HCT116 (cell line): ENCODE results near the gene PPP2R5C. TPM values are rescaled to one million over a fixed set of nuclear protein-coding genes. Genes with fewer than 3 reads are reported as not detected.

Source experiments
- ATAC-seq: fragments of 200-7000 bp; cut with Tn5 transposase; 2 replicates; pipeline ENCODE4 v1.9.1; 2020; ENCODE audit warnings: mild to moderate bottlenecking, moderate library complexity
- BruUV-seq: library from RNA; stranded (reverse); fragments of 400-500 nt; replicated peaks from 2 replicates; lab custom pipeline; 2021; lab: Mats Ljungman, UMichigan
- CTCF ChIA-PET: fragments of 300-600 bp; sonication (Branson Sonifier 250); formaldehyde crosslinking; loops from one replicate; lab custom pipeline; 2021; ENCODE audit warnings: antibody characterized with exemption; lab: Charles Lee
- POLR2A ChIA-PET: fragments of 300-600, 350-600 bp; sonication (Branson Sonifier 250); formaldehyde crosslinking; loops from one replicate; lab custom pipeline; 2021; ENCODE audit warnings: antibody characterized with exemption; lab: Charles Lee
- RAD21 ChIA-PET, 2 experiments: fragments of 300-600 bp; sonication (Branson Sonifier 250); formaldehyde crosslinking; loops; one replicate each; lab custom pipeline; 2023; ENCODE audit warnings: low total read pairs in 2 of 2; ENCODE audit not compliant: uncharacterized antibody in 2 of 2, unreplicated experiment in 2 of 2, low non-redundant PET in 1 of 2; lab: Charles Lee
- DNase-seq: peaks from one replicate; pipeline ENCODE4 v3.0.0-alpha.2; 2010; ENCODE audit warnings: low read depth, low spot score
- H2AFZ ChIP-seq: fragments of 200-600 bp; shearing (Covaris generic), sonication (generic); 2 replicates; pipeline ENCODE4 v1.6.1; 2017; ENCODE audit warnings: low read depth, mixed run types, mixed read lengths, antibody characterized with exemption, low read length; ENCODE audit not compliant: poor library complexity, severe bottlenecking
- H3K27ac ChIP-seq: 2 replicates; pipeline ENCODE4 v1.5.1; 2012; ENCODE audit warnings: low read depth, low read length
- H3K27me3 ChIP-seq: fragments of 200-600 bp; sonication (generic); 2 replicates; pipeline ENCODE4 v1.6.1; 2016; ENCODE audit warnings: mixed run types, low read length, mixed read lengths; ENCODE audit not compliant: insufficient read depth
- H3K36me3 ChIP-seq, 2 experiments: fragments of 200-500 bp in 1 of 2; fragments of 200-600 bp in 1 of 2; sonication (Bioruptor generic) in 1 of 2; sonication (generic) in 1 of 2; 2 replicates each; pipeline versions ENCODE4 v1.5.1 to v1.6.1; 2014 to 2016; ENCODE audit warnings: low read length in 2 of 2, inconsistent platforms in 1 of 2, mixed read lengths in 1 of 2, mixed run types in 1 of 2; ENCODE audit not compliant: insufficient read depth in 2 of 2, control insufficient read depth in 1 of 2
- H3K4me1 ChIP-seq, 2 experiments: fragments of 200-600 bp in 1 of 2; sonication (generic) in 1 of 2; 2 replicates each; pipeline versions ENCODE4 v1.5.1 to v1.6.1; 2012 to 2017; ENCODE audit warnings: low read length in 2 of 2, inconsistent platforms in 1 of 2, mild to moderate bottlenecking in 1 of 2, mixed read lengths in 1 of 2, mixed run types in 1 of 2, moderate library complexity in 1 of 2; ENCODE audit not compliant: insufficient read depth in 2 of 2, control insufficient read depth in 1 of 2
- H3K4me2 ChIP-seq: fragments of 200-600 bp; sonication (generic); 2 replicates; pipeline ENCODE4 v1.6.1; 2017; ENCODE audit warnings: mixed run types, low read length, mixed read lengths
- H3K4me3 ChIP-seq, 2 experiments: fragments of 200-600 bp in 1 of 2; sonication (generic) in 1 of 2; replicated peaks in 1 of 2; 2 replicates each; pipeline ENCODE4 v1.5.1; 2011 to 2016; ENCODE audit warnings: low read length in 2 of 2, control low read depth in 1 of 2, low read depth in 1 of 2, mild to moderate bottlenecking in 1 of 2, mixed read lengths in 1 of 2, mixed run types in 1 of 2
- H3K79me2 ChIP-seq: fragments of 200-600 bp; sonication (generic); 2 replicates; pipeline ENCODE4 v1.6.1; 2017; ENCODE audit warnings: mild to moderate bottlenecking, mixed run types, low read length, moderate library complexity, mixed read lengths; ENCODE audit not compliant: insufficient read depth
- H3K9ac ChIP-seq: fragments of 200-600 bp; sonication (generic); 2 replicates; pipeline ENCODE4 v1.6.1; 2016; ENCODE audit warnings: low read length, mixed read lengths
- H3K9me2 ChIP-seq: fragments of 200-600 bp; sonication (generic), shearing (Covaris generic); 2 replicates; pipeline ENCODE4 v1.6.1; 2017; ENCODE audit warnings: mixed run types, mild to moderate bottlenecking, moderate library complexity; ENCODE audit not compliant: insufficient read depth
- H3K9me3 ChIP-seq, 2 experiments: fragments of 200-500 bp in 1 of 2; fragments of 200-600 bp in 1 of 2; sonication (Bioruptor generic) in 1 of 2; sonication (generic) in 1 of 2; 2 replicates each; pipeline ENCODE4 v1.6.1; 2014 to 2017; ENCODE audit warnings: low read length in 2 of 2, mixed read lengths in 2 of 2, inconsistent platforms in 1 of 2, low read depth in 1 of 2, mild to moderate bottlenecking in 1 of 2, mixed run types in 1 of 2, moderate library complexity in 1 of 2; ENCODE audit not compliant: control insufficient read depth in 1 of 2, insufficient read depth in 1 of 2
- H4K20me1 ChIP-seq: fragments of 200-600 bp; sonication (generic), shearing (Covaris generic); 2 replicates; pipeline ENCODE4 v1.6.1; 2017; ENCODE audit warnings: mixed run types, mild to moderate bottlenecking, moderate library complexity; ENCODE audit not compliant: insufficient read depth
- CBX3 ChIP-seq: IDR thresholded peaks from 2 replicates; pipeline ENCODE4 v1.6.1; 2012; ENCODE audit warnings: low read depth
- CEBPB ChIP-seq: IDR thresholded peaks from 2 replicates; pipeline ENCODE4 v1.6.1; 2012; ENCODE audit warnings: low read depth
- ELF1 ChIP-seq: IDR thresholded peaks from 2 replicates; pipeline ENCODE4 v1.6.1; 2012; ENCODE audit warnings: low read depth, borderline replicate concordance
- EZH2 ChIP-seq: fragments of 200-600 bp; sonication (generic); IDR thresholded peaks from 2 replicates; pipeline ENCODE4 v1.6.1; 2017; ENCODE audit warnings: antibody characterized with exemption, mixed run types
- EZH2phosphoT487 ChIP-seq: fragments of 200-600 bp; IDR thresholded peaks from 2 replicates; pipeline ENCODE4 v1.6.1; 2018; ENCODE audit warnings: antibody characterized with exemption, borderline replicate concordance
- FOSL1 ChIP-seq: IDR thresholded peaks from 2 replicates; pipeline ENCODE4 v1.6.1; 2012; ENCODE audit warnings: low read depth
- RAD21 ChIP-seq: IDR thresholded peaks from 2 replicates; pipeline ENCODE4 v1.6.1; 2012; ENCODE audit warnings: low read depth, mild to moderate bottlenecking
- SIN3A ChIP-seq: IDR thresholded peaks from 2 replicates; pipeline ENCODE4 v1.6.1; 2012; ENCODE audit warnings: low read depth
- SP1 ChIP-seq: IDR thresholded peaks from 2 replicates; pipeline ENCODE4 v1.6.1; 2012; ENCODE audit warnings: low read depth
- SRF ChIP-seq: IDR thresholded peaks from 2 replicates; pipeline ENCODE4 v1.6.1; 2012; ENCODE audit warnings: low read depth
- TCF7L2 ChIP-seq: IDR thresholded peaks from 2 replicates; pipeline ENCODE4 v1.7.0; 2011; ENCODE audit warnings: borderline replicate concordance, inconsistent platforms; ENCODE audit not compliant: insufficient read depth, insufficient read length; ENCODE audit errors: extremely low read depth
- YY1 ChIP-seq: IDR thresholded peaks from 2 replicates; pipeline ENCODE4 v1.6.1; 2011; ENCODE audit warnings: low read length, low read depth, moderate library complexity, mild to moderate bottlenecking; ENCODE audit not compliant: insufficient replicate concordance; ENCODE audit errors: extremely low read depth
- ZFX ChIP-seq: fragments of 450-650 bp; IDR thresholded peaks from 2 replicates; pipeline ENCODE4 v1.6.1; 2017
- ZNF274 ChIP-seq: fragments of 200-500 bp; sonication (Bioruptor generic); IDR thresholded peaks from 2 replicates; pipeline ENCODE4 v1.6.1; 2014; ENCODE audit warnings: mild to moderate bottlenecking, low read depth, low read length, inconsistent platforms
- intact Hi-C: fragments of 100-400 bp; cut with micrococcal nuclease; formaldehyde crosslinking; loops from 2 replicates; pipeline ENCODE4 v1.10.0; 2022
- total RNA-seq: library from RNA; stranded (reverse); gene quantifications from one replicate; pipeline ENCODE4 v1.2.1, GENCODE V29; 2021; ENCODE audit not compliant: unreplicated experiment
- TF ChIP-seq, protein P1 (sequence below), 3 experiments: fragments of 200-600 bp in 1 of 3; sonication (generic) in 1 of 3; IDR thresholded peaks in 2 of 3; conservative IDR thresholded peaks in 1 of 3; 2 replicates each; pipeline ENCODE4 v1.5.1; 2012 to 2017; ENCODE audit warnings: low read depth in 2 of 3, low read length in 2 of 3, antibody characterized with exemption in 1 of 3, borderline replicate concordance in 1 of 3, control low read depth in 1 of 3, mild to moderate bottlenecking in 1 of 3, mixed read lengths in 1 of 3, mixed run types in 1 of 3, moderate library complexity in 1 of 3; ENCODE audit not compliant: insufficient read depth in 1 of 3
- TF ChIP-seq, protein P2 (sequence below): IDR thresholded peaks from 2 replicates; pipeline ENCODE4 v1.6.1; 2012
- TF ChIP-seq, protein P3 (sequence below): IDR thresholded peaks from 2 replicates; pipeline ENCODE4 v1.6.1; 2012; ENCODE audit warnings: low read depth
- TF ChIP-seq, protein P4 (sequence below): IDR thresholded peaks from 2 replicates; pipeline ENCODE4 v1.6.1; 2012

Gene PPP2R5C
- total RNA-seq, 1 experiment from 2014 or later, result 117 TPM

DNA sequence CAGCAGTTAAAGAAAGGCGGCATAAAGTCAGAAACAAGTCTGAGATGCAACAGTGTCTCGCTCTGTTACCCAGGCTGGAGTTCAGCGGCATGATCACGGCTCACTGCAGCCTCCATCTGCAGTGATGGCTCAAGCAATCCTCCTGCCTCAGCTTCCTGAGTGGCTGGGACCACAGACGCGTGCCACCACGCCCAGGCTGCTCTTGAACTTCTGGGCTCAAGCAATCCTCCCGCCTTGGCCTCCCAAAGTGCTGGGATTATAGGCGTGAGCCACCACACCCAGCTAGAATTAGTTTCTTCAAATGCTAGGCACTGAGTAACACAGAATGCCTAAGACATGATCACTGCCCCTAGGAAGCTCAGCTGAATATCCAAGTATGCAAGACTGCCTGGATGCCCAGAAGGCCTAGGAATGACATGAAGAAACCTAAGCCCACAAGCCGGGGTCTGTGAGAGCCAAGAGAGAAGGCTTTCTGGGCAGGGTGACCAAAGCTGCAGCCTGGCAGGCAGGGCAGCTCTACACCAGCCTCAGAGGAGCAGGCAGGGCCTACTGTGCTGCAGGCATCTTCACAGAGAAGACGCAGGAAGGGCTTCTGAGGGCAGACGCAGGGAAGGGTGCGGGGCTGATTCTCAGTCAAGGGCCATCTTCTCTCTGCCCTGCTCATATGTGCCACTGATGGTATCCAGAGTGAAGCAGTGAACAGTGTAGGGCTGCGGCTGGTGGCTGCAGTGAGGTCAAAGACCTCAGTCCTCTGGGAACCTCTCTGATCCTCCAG is 4.3 kb upstream of the PPP2R5C start:
- intact Hi-C loops, result no loop called here
- H3K27ac ChIP-seq, result no peak overlapping the region
- TF ChIP-seq ZFX (no peak), SIN3A (no peak), CBX3 (no peak), ZNF274 (no peak), YY1 (no peak), RAD21 (no peak), FOSL1 (no peak), SRF (no peak), TCF7L2 (no peak), EZH2phosphoT487 (no peak), EZH2 (no peak), ELF1 (no peak), SP1 (no peak), CEBPB (no peak)
- TF ChIP-seq, protein P1, sequence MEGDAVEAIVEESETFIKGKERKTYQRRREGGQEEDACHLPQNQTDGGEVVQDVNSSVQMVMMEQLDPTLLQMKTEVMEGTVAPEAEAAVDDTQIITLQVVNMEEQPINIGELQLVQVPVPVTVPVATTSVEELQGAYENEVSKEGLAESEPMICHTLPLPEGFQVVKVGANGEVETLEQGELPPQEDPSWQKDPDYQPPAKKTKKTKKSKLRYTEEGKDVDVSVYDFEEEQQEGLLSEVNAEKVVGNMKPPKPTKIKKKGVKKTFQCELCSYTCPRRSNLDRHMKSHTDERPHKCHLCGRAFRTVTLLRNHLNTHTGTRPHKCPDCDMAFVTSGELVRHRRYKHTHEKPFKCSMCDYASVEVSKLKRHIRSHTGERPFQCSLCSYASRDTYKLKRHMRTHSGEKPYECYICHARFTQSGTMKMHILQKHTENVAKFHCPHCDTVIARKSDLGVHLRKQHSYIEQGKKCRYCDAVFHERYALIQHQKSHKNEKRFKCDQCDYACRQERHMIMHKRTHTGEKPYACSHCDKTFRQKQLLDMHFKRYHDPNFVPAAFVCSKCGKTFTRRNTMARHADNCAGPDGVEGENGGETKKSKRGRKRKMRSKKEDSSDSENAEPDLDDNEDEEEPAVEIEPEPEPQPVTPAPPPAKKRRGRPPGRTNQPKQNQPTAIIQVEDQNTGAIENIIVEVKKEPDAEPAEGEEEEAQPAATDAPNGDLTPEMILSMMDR (IDR thresholded peaks at IDR 0.05 in 2 of 3, conservative IDR thresholded peaks at IDR 0.05 in 1 of 3; ENCODE audit: borderline replicate concordance in 1 of 3, insufficient read depth in 1 of 3, low read depth in 2 of 3, low read length in 2 of 3), result no peak
- TF ChIP-seq, protein P2, sequence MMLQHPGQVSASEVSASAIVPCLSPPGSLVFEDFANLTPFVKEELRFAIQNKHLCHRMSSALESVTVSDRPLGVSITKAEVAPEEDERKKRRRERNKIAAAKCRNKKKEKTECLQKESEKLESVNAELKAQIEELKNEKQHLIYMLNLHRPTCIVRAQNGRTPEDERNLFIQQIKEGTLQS, result no peak
- TF ChIP-seq, protein P3, sequence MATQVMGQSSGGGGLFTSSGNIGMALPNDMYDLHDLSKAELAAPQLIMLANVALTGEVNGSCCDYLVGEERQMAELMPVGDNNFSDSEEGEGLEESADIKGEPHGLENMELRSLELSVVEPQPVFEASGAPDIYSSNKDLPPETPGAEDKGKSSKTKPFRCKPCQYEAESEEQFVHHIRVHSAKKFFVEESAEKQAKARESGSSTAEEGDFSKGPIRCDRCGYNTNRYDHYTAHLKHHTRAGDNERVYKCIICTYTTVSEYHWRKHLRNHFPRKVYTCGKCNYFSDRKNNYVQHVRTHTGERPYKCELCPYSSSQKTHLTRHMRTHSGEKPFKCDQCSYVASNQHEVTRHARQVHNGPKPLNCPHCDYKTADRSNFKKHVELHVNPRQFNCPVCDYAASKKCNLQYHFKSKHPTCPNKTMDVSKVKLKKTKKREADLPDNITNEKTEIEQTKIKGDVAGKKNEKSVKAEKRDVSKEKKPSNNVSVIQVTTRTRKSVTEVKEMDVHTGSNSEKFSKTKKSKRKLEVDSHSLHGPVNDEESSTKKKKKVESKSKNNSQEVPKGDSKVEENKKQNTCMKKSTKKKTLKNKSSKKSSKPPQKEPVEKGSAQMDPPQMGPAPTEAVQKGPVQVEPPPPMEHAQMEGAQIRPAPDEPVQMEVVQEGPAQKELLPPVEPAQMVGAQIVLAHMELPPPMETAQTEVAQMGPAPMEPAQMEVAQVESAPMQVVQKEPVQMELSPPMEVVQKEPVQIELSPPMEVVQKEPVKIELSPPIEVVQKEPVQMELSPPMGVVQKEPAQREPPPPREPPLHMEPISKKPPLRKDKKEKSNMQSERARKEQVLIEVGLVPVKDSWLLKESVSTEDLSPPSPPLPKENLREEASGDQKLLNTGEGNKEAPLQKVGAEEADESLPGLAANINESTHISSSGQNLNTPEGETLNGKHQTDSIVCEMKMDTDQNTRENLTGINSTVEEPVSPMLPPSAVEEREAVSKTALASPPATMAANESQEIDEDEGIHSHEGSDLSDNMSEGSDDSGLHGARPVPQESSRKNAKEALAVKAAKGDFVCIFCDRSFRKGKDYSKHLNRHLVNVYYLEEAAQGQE, result no peak
- TF ChIP-seq, protein P4, sequence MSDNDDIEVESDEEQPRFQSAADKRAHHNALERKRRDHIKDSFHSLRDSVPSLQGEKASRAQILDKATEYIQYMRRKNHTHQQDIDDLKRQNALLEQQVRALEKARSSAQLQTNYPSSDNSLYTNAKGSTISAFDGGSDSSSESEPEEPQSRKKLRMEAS, result no peak
- TF ChIP-seq, all 23 proteins: peak for 0
- H3K79me2 ChIP-seq, result no peaks in the 10 kb centered on the region
- H3K36me3 ChIP-seq, result no peaks in the 10 kb centered on the region
- ChIA-PET RAD21 (no interaction called here), CTCF (no interaction called here), POLR2A (no interaction called here)
- H2AFZ ChIP-seq, result no peak overlapping the region
- no peak for ATAC-seq
- H3K9me3 ChIP-seq, result no peaks in the 10 kb centered on the region
- H3K9ac ChIP-seq, result no peak overlapping the region
- no TSS peak for BruUV-seq
- DNase-seq, result no peak
- H3K27me3 ChIP-seq, result 0 out of 2 replicates have a peak, but pooled peaks cover 3% of the 10 kb centered on the region
- peaks cover 5 to 10% of the 10 kb centered on the region in 2 experiments for H3K4me1 ChIP-seq
- no peaks in the 10 kb centered on the region for H3K9me2 ChIP-seq
- no peaks in the 10 kb centered on the region for H4K20me1 ChIP-seq
- no peak overlapping the region for H3K4me3 ChIP-seq
- H3K4me2 ChIP-seq, result no peak overlapping the region
